Psoas muscle (tissue), 8 donors: ENCODE data around the gene ZDHHC12. TPM values are rescaled to one million over a fixed set of nuclear protein-coding genes. Genes with fewer than 3 reads are reported as not detected.

ENCODE experiments used
- ATAC-seq, 4 donors: fragments of 200-7000 bp; cut with Tn5 transposase; one replicate each; pipeline ENCODE4 v1.9.1; 2020; ENCODE audit warnings: moderate library complexity in 3 of 4, mild to moderate bottlenecking in 2 of 4
- DNase-seq, 2 donors: peaks; one replicate each; pipeline ENCODE4 v3.0.0-alpha.2; 2020
- H3K27ac ChIP-seq: fragments of 200-600 bp; one replicate; pipeline ENCODE4 v1.8.0; 2022
- H3K27me3 ChIP-seq, 3 donors: fragments of 200-600 bp in 1 of 3; one replicate each; pipeline versions ENCODE4 v1.6.1 to v1.8.0; 2013 to 2022; ENCODE audit warnings: low read length in 2 of 3, mild to moderate bottlenecking in 2 of 3, moderate library complexity in 1 of 3; ENCODE audit not compliant: insufficient read depth in 3 of 3
- H3K36me3 ChIP-seq, 2 donors: fragments of 200-600 bp in 1 of 2; one replicate each; pipeline versions ENCODE4 v1.6.1 to v1.8.0; 2013 to 2022; ENCODE audit warnings: low read depth in 1 of 2, mild to moderate bottlenecking in 1 of 2, moderate library complexity in 1 of 2; ENCODE audit not compliant: insufficient read depth in 1 of 2
- H3K4me1 ChIP-seq: fragments of 200-600 bp; one replicate; pipeline ENCODE4 v1.8.0; 2022
- H3K4me3 ChIP-seq: fragments of 200-600 bp; one replicate; pipeline ENCODE4 v1.8.0; 2022; ENCODE audit warnings: mild to moderate bottlenecking
- H3K9me3 ChIP-seq: fragments of 200-600 bp; one replicate; pipeline ENCODE4 v1.8.0; 2022
- CTCF ChIP-seq: fragments of 200-600 bp; IDR thresholded peaks from one replicate; pipeline ENCODE4 v1.8.0; 2022; ENCODE audit warnings: antibody characterized with exemption
- WGBS, 3 donors: extraction: QIAGEN DNeasy Blood & Tissue Kit; methylation state at CpG; one replicate each; pipeline versions ENCODE4 v1.1.6 to v1.1.7; 2013; 5-methylcytosine and 5-hydroxymethylcytosine counted together
- intact Hi-C, 2 donors: fragments of 100-400 bp; cut with DNase I; formaldehyde crosslinking; loops; one replicate each; pipeline versions ENCODE4 v1.11.0 to v1.14.2; 2022
- long read RNA-seq, 2 donors: library from polyadenylated mRNA; unstranded; transcript quantifications; one replicate each; pipeline ENCODE4 v2.0.0, GENCODE V29; 2021
- polyA plus RNA-seq, 3 donors: library from polyadenylated mRNA; stranded (reverse); fragments of 200-250 nt; gene quantifications; one replicate each; pipeline ENCODE4 v1.2.3, GENCODE V29; 2013
- total RNA-seq, 4 donors: library from RNA; stranded (reverse); fragmentation: NEBNext Ultra II Directional in 2 of 4; extraction: Animal tissue kit (Norgen Biotek cat#: 25700) in 2 of 4; gene quantifications; one replicate each; pipeline versions ENCODE4 v1.2.1 to v1.2.4, GENCODE V29; 2021 to 2023
- donor health status: healthy with polysubstance abuse.
- donor health status: DM: no; HTN: no; CAD: no; lungs with moderate emphysema.
- donor health status: Bipolar disorder and iron deficiency.
- donor health status: healthy.
- donor health status: DM: yes; HTN: yes; CAD: no.
- donor health status: DM: no; HTN: no; CAD: no.
- donor health status: DM: no; HTN: no; CAD: no.
- donor health status: DM: yes; HTN: yes; CAD: no.

The ZDHHC12 gene
- 1 to 10 TPM; 4.5 to 7.2 (median 5.0) TPM for total RNA-seq
- polyA plus RNA-seq: 10 to 100 TPM in 2 of 3 donors, 1 to 10 TPM in 1; 9.7 to 18.5 (median 12.4) TPM
- long read RNA-seq, donor 1, transcript ZDHHC12-201 (5 exons, 1,129 nt): major isoform, 7 of 8 reads
- long read RNA-seq, donor 1, partial matches to known transcripts: 1 of 8 reads
- long read RNA-seq, donor 1, other reads (novel, unspliced or antisense): 0 of 8 reads
- long read RNA-seq, donor 2, partial matches to known transcripts: 0 of 7 reads
- long read RNA-seq, donor 2, other reads (novel, unspliced or antisense): 3 of 7 reads

GRCh38 chr9:128723866-128724743 lies at the start of gene ZDHHC12:
Gene ZDHHC12, minus strand, starts transcription at chr9:128724127. Its CDS starts 34 bp downstream, at chr9:128724093.
- 1 to 2% (median 2%) methylated on average over 51 to 68 of the region's 68 CpGs for WGBS, 3 donors
- no peak for TF ChIP-seq CTCF
- Histone ChIP-seq H3K4me3 (peak within 1 kb of the TSS; percentile 65), H3K27ac (peak within 1 kb of the TSS; percentile 37), H3K4me1 (peaks cover 8% of the 10 kb centered on the region), H3K36me3 (peaks cover 0 to 4% of the 10 kb centered on the region in 2 donors), H3K9me3 (no peaks in the 10 kb centered on the region), H3K27me3 (no peaks in the 10 kb centered on the region)
- intact Hi-C loops: loop anchor here in 1 of 2 donors (10.0 kb wide), 1 partner anchor 221 kb away; the partner anchor contains the start of genes DOLK and NUP188
- ATAC-seq (peak; percentile 96 to 97 (median 97)), DNase-seq (peak; percentile 97)

- Histone ChIP-seq H3K36me3 (peaks cover 0 to 5% of the 10 kb centered on the region in 2 donors), H3K27ac (peak overlapping the region; percentile 99), H3K27me3 (no peaks in the 10 kb centered on the region), H3K4me3 (no peak overlapping the region), H3K4me1 (peaks cover 15% of the 10 kb centered on the region), H3K9me3 (peaks cover 6% of the 10 kb centered on the region)
- TF ChIP-seq CTCF: no peak
- no peak for ATAC-seq
- WGBS, 3 donors: 86 to 94% (median 93%) methylated on average over 5 of the region's 5 CpGs
- intact Hi-C loops: loop anchor here in 1 of 2 donors (5.0 kb wide), 1 partner anchor 71 kb away; the partner anchor contains the start of gene PKN3
- no peak for DNase-seq
Observed at GRCh38 chr9:128773049-128773448, 49.1 kb upstream of the ZDHHC12 start.

GRCh38 chr9:128771745-128772519 lies 48.0 kb upstream of the ZDHHC12 start, which contains the start of gene ZER1:
Gene ZER1, minus strand, starts transcription at chr9:128771927. Its CDS starts 16,362 bp downstream, at chr9:128755565.
- intact Hi-C loops: loop anchor here in 1 of 2 donors (2.0 to 5.0 kb wide), 2 partner anchors 15 to 70 kb away; partner anchors contain the start of genes PKN3 and TBC1D13
- ATAC-seq (peak; percentile 97 to 99 (median 98)), DNase-seq (peak; percentile 95 to 97)
- H3K27me3 ChIP-seq: no peaks in the 10 kb centered on the region
- H3K36me3 ChIP-seq: peaks cover 0 to 14% of the 10 kb centered on the region in 2 donors
- H3K4me1 ChIP-seq: peaks cover 15% of the 10 kb centered on the region
- WGBS, 3 donors: 1% methylated on average over 61 to 72 of the region's 72 CpGs
- no peak for TF ChIP-seq CTCF
- peak within 1 kb of the TSS; percentile 84 for H3K4me3 ChIP-seq
- H3K9me3 ChIP-seq: peaks cover 6% of the 10 kb centered on the region
- peak within 1 kb of the TSS; percentile 99 for H3K27ac ChIP-seq

- H3K9me3 ChIP-seq: peaks cover 6% of the 10 kb centered on the region
- TF ChIP-seq CTCF: no peak
- H3K4me1 ChIP-seq: peaks cover 15% of the 10 kb centered on the region
- peak overlapping the region; percentile 84 for H3K4me3 ChIP-seq
- peak overlapping the region; percentile 99 for H3K27ac ChIP-seq
- no peaks in the 10 kb centered on the region for H3K27me3 ChIP-seq
- ATAC-seq (peak in 3 of 4 donors; percentile 26 to 46 (median 34)), DNase-seq (no peak)
- WGBS, 3 donors: 0% methylated on average over 24 to 28 of the region's 28 CpGs
- H3K36me3 ChIP-seq: peaks cover 0 to 14% of the 10 kb centered on the region in 2 donors
- intact Hi-C loops: loop anchor here in 1 of 2 donors (2.0 to 5.0 kb wide), 2 partner anchors 16 to 69 kb away; partner anchors contain the start of genes PKN3 and TBC1D13
Observed at GRCh38 chr9:128771094-128771721, 47.3 kb upstream of the ZDHHC12 start.
